Fibroblast of skin of right biceps (primary cell): ENCODE results near the gene WDR53.
"Not testable (repeated sequence)": the region's sequence is repeated elsewhere in the genome, so short reads cannot be mapped to it uniquely, and the experiment has no call there.

Experiments used
- DNase-seq: peaks from one replicate; pipeline ENCODE4 v3.0.0-alpha.2; 2013

The WDR53 gene

DNA sequence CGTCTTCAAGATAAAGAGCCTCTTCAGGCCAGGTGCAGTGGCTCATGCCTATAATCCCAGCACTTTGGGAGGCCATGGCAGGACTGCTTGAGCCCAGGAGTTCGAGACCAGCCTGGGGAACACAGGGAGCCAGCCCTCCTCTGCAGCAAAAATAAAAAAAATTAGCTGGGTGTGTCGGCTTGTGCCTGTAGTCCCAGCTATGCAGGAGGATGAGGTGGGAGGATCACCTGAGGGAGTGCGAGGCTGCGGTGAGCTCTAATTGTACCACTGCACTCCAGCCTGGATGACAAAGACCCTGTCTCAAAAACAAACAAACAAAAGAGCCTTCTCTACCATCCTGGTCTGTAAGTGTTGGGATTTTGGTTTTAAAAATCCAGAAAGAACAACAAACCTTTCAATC lies 11.1 kb downstream of the WDR53 start:
- no peak for DNase-seq

DNA sequence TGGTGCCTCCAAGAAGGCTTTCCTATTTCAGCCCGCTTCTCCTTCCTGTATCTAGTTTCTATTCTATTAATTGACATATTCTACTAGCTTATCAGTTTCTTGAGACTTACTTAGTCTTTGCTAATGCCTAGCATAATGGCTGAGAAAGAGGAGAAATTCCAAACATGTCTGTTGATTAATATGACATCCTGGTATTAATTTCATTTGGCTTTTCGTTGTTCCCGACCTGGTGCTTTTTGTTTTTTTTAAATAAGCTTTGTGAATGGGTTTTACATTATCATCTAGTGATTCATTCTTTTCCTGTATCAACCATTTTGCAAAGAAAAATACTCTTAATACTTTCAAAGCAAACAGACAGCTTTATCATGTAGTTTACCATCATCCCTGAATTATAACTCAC lies 13.1 kb downstream of the WDR53 start:
- DNase-seq: no peak

DNA sequence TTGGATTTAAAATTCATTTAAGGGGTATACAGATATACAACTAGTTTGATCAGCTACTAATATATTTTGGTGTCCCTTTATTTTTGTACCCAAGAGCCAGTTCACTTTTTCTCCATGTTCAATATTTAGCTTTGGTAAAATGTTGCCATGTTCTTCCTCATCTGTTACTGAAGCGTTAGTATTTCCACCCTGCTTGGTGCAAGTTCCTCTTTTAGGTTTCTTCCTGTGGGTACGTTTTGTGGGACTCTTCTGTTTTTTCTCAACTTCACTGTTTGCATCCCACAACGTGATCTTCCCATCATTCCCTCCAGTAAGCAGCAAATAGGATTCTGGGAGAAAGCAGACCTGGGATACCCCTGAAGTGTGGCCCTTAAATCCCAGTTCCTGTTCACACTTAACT lies 14.1 kb downstream of the WDR53 start:
- DNase-seq: no peak

DNA sequence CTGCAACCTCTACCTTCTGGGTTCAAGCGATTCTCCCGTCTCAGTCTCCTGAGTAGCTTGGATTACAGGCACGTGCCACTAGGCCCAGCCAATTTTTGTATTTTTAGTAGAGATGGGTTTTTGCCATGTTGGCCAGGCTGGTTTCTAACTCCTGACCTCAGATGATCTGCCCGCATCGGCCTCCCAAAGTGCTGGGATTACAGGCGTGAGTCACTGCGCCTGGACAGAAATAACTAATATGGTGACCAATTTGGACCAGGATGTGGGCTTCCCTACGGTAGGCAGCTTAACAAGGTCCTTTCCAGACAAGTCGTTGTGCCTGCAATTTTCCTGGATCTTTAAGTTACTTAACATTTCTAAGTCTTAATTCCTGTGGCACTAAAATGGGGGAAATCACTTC lies 14.8 kb downstream of the WDR53 start:
- no peak for DNase-seq

DNA sequence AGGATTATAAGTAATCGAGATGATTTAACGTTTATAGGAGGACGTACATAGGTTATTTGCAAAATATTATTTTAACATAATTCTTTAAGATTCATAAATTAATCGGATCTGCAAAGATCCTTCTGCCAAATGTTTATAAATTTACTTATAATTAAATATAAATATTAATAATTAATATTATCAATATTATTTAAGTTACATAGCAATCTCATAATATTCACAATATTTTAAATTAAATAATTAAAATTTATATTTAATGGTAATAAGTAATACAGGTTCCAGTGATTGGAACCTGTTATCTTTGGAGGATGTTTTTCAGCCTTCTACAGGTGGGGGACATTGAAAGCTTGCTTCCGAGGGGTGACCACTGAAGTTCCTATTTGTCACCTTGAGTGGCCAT lies 16.1 kb downstream of the WDR53 start:
- DNase-seq: no peak

DNA sequence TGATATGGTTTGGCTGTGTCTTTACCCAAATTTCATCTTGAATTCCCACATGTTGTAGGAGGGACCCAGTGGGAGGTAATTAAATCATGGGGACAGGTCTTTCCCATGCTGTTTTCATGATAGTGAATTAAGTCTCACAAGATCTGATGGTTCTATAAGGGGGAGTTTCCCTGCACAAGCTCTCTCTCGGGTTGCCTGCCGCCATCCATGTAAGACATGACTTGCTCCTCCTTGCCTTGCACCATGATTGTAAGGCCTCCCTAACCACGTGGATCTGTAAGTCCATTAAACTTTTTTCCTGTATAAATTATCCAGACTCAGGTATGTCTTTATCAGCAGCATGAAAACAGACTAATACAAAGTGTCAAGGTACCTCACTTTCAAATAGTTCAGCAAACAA lies 18.2 kb downstream of the WDR53 start:
- DNase-seq: not testable (repeated sequence)

DNA sequence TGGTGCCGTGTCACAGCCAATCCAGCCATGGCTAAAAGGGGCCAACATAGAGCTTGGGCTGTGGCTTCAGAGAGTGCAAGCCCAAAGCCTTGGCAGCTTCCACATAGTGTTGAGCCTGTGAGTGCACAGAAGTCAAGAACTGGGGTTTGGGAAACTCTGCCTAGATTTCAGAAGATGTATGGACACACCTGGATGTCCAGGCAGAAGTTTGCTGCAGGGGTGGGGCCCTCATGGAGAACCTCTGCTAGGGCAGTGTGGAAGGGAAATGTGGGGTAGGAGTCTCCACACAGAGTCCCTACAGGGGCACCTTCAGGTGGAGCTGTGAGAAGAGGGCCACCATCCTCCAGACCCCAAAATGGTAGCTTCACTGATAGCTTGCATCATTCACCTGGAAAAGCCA lies 19.0 kb downstream of the WDR53 start:
- DNase-seq: not testable (repeated sequence)

DNA sequence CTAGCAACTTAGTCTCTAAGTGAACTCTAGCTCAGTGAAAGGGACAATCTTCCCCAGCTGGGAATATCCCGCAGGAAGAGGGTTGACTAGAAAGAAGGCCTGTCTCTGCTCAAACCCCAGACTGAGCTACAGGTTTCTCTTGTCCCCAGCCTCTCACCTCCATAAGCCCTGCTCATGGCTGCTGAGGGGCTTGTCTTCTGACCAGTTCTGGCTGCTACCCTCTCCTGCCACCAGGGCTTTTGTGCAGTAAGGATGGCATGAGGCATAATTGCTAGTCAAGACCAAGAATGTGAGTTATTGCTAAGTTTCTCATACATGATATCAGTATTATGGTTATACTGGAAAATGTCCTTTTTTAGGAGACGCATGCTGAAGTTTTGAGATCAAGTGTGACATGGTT lies 21.3 kb downstream of the WDR53 start:
- no peak for DNase-seq

DNA sequence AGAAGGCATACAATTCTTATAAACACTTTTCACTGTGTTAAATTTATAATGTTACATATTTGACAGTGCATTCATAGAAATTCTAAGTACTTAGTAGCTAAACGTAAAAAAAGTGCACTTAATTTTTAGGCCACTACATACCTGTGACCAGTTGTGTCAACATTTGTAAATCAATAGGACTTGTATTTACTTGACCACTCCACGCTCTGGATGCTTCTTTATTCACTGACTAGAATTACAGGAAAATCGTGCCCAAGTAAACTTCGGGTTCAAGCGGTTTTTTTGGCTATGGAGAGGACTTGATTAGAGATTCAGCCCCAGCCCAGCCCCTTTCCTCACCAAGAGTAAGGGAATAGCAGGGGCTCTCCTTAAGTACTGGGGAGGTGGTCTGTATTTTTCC lies 21.8 kb downstream of the WDR53 start:
- DNase-seq: no peak

DNA sequence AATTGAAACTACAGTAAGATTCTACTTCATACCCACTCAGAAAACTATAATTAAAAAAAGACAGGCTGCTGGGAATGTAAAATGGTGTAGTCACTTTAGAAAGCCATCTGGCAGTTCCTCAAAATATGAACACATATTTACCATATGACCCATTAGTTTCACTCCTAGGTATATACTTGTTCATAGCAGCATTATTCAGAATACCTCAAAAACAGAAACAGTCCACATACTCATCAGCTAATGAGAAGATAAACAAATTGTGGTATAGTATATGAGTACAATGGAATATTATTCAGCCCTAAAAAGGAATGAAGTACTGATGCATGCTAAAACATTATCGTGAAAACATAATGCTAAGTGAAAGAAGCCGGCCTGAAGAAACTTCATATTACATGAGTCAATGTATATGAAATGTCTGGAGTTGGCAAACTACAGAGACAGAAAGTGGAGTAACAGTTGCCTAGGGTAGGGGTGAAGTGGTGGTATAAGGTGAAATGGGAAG lies 23.8 kb downstream of the WDR53 start:
- DNase-seq: no peak

DNA sequence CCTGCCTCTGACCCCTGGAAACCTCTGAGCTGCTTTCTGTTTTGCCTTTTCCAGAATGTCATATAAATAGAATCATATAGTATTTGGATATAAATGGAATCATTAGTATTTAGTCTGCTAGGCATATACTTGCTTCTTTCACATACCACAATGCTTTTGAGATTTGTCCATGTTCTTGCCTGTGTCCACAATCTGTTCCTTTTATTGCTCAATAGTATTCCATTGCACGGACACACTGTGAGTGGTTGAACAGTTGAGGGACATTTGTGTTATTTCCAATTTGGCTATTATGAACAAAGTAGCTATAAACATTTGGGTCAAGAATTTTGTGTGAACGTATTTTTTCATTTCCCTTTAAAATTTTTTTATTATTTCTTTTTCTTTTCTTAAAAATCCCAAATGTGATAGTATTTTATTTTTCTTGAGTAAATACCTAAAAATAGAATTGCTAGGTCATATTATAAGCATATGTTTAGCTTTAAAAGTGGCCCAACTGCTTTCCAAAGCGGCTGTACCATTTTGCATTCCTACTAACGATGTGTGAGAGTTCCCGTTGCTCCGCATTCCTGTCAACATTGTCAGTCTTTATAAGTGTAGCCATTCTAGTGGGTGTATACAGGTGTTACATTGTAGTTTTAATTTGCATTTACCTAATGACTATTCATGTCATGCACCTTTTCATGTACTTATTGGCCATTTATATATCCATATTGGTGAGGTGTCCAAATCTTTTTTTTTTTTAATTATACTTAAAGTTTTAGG lies 26.5 kb downstream of the WDR53 start:
- DNase-seq: no peak

DNA sequence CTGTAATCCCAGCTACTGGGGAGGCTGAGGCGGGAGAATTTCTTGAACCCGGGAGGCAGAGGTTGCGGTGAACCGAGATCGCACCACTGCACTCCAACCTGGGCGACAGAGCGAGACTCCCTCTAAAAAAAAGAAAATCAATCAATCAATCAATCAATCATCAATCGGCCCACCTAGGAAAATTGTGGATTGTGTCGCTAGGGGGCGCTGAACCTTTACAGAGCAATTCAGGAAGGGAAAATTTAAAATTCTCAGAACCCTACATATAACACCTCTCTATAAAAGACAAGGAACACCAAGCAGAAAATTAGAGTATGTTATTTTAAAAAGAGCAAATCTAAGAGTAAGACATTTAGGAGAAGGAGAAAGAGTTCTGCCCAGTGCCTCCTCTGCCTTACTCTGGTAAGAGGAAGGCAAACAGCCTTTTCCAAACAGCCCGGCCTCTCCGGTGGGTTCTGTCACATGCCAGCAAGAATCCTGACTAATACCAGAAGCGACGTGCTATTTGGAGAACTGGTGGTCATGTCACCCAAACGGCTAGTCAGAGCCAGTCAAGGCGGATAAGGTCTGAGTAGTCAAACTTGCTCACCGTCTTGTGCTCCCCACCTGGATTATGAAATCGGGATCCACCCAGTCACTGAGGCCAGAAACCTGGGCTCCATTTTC lies 30.9 kb downstream of the WDR53 start:
- peak; percentile 11 for DNase-seq

DNA sequence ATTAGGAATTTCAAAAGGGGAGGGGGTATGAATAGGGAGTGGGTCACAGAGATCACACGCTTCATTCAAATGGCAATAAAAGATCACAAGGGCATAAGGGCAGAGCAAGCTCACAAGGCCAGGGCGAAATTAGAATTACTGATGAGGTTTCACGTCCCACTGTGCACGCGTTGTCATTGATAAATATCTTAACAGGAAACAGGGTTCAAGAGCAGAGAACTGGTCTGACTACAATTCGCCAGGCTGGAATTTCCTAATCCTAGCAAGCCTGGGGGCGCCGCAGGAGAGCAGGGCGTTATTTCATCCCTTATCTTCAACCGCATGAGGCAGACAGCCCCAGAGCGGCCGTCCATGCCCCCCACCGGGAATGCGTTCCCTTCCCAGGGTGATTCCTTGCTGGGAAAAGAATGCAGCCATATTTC lies 35.1 kb downstream of the WDR53 start:
- peak; percentile 11 for DNase-seq

DNA sequence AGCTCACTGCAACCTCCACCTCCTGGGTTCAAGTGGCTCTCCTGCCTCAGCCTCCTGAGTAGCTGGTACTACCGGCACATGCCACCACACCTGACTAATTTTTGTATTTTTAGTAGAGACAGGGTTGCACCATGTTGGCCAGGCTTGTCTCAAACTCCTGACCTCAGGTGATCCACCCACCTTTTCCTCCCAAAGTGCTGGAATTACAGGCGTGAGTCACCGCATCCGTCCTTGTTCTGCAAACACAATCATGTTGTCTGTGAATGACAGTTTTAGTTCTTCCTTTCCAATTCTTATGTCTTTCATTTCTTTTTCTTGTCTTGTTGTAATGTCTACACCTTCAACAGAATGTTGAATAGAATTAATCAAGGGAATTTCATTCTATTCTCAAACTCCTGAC lies 36.9 kb downstream of the WDR53 start:
- DNase-seq: no peak

DNA sequence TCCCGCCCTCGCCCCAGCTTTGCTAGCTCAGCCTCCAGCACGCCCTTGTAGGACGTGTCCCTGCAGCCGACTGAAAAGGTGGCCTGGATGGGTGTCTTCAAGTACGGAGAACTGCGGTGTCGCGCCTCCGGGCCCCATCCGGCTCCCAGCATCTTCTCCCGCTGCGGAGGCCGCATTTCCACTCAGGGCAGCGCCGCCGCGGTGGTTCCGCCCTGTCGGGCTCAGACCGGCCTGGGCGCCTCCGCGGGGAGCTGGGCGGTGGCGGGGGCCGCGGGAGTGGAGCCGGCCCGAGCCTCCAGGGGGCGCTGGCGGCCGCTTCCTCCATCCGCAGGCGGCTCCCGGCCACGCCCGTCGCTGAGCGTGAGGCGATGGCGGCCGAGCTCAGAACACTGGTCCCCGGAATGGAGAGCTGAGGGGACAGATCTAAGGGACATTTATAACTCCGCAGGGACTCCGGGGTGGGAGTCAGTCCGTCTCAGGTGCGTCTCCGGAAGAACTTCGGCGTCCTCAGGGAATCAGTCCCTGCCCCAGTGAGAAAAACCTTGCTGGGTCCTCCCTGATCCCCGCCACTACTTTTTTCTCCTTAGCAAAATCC lies 39.6 kb downstream of the WDR53 start:
- DNase-seq: peak; percentile 72

DNA sequence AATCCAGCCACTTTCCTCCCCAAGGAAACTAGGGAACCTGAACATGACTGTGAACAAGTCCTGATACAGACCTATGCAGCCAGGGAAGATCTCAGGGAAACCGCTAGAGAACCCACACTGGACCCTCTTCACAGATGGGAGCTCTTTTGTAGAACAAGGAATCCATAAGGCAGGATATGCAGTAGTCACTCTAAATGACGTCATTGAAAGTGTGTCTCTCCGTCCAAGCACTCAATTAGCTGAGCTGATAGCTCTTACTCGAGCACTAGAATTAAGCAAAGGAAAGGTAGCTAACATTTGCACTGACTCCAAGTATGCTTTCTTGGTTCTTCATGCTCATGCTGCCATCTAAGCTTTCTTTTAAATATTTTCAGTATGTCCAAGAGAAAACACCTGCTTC lies 43.2 kb downstream of the WDR53 start:
- no peak for DNase-seq

DNA sequence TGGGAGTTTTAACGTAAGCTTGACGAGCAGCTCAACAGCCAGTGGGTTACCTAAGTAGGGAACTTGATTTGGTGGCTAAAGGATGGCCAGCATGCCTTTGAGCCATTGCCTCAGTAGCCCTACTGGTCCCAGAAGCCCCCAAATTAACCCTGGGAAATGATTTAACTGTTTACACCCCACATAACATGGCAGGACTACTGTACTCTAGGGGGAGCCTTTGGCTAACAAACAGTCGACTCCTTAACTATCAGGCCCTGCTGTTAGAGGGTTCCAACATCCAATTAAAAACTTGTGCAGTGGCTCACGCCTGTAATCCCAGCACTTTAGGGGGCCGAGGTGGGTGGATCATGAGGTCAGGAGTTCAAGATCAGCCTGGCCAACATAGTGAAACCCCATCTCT lies 43.8 kb downstream of the WDR53 start:
- DNase-seq: no peak

DNA sequence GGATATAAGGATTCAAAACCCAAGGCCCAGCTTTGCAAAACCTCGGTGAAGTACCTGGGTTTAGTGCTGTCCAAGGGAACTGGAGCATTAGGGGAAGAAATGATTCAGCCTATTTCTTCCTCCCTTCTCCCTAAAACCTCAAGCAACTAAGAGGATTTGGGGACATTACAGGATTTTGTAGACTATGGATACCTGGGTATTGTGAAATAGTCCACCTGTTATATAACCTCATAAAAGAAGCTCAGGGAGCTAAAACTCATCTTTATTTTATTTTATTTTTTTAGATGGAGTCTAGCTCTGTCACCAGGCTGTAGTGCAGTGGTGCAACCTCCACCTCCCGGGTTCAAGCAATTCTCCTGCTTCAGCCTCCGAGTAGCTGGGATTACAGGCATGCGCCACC lies 44.5 kb downstream of the WDR53 start:
- no peak for DNase-seq

DNA sequence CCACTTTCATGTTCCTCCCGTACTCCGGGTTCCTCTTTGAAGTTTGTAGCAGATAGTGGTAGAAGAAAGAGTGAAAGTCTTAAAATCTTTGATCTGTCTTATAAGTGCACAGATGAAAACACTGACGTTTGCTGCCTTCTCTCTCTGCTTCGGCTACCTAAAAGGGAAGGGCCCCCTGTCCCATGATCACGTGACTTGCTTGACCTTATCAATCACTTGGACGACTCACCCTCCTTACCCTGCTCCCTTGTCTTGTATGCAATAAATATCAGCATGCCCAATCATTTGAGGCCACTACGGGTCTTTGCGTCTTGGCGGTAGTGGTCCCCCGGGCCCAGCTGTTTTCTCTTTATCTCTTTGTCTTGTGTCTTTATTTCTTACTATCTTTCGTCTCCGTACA lies 47.1 kb downstream of the WDR53 start:
- DNase-seq: not testable (repeated sequence)

DNA sequence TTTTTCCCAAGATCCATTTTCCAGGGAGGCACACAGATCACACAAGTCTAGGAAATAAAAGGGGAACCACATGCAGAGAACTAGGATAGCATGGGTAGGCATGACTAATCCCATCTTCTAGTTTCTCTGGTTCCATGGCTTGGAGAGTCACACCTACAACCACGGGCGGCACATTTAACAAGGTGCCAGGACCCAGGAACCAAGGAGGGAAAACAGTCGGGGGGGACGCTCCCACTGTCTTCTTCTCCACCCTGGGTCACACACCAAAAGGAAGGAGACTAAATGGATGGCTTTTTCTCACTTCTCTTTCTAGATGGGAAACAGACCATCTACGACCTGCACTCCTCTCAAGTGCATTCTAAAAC lies 48.7 kb downstream of the WDR53 start:
- no peak for DNase-seq

DNA sequence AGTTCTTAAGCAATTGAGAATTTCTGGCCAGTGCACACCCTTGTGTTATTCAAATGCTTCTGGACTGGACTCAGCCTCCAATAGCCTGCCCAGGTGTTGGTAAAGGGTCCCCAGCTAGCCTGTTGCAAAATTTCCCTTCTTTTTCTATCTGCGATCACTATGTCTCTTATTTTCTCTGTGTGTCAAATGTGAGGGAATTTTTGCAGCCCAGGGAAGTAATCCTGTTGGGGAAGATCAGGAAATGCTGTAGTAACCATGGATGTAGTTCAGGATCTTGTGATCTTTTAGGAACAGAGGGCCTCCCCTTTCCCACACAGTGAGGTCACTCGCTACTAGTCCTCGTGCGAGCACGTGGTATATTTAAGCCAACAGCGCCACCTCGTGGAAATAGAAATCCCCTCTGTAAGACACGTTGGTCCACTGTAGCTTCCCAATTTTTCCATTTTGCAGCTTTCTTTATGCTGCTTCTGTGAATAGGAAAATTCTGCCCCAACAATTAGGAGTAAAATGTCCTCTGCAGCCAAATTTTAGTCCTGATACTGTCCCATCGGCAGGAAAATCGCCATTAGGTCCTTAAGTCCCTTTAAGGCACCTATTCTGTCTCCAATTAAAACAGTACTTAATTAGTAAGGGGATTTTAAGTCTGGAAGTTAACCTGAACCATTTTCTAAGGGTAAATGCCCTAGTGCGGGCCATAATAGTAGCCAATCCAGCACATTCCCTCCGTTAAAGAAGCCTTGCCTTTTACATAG lies 49.2 kb downstream of the WDR53 start:
- peak; percentile 55 for DNase-seq

DNA sequence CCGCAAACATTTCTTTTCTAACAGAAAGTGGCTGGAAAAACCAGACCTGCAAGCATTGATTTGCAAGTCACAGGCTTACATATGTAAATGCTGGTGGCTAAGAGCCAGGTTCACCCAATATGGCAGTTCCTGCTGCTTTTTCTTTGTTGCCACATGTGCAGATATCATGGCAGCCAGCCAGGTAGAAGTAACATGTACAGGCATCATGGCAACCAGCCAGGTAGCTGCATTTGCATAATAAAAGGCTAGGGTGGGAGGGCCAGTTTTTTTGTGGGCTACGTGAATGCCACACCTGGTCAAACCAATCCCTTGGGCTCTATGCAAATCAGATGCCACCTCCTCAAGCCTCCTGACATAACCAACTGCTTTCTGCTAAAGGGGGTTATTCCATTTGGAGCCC lies 50.4 kb downstream of the WDR53 start:
- no peak for DNase-seq

DNA sequence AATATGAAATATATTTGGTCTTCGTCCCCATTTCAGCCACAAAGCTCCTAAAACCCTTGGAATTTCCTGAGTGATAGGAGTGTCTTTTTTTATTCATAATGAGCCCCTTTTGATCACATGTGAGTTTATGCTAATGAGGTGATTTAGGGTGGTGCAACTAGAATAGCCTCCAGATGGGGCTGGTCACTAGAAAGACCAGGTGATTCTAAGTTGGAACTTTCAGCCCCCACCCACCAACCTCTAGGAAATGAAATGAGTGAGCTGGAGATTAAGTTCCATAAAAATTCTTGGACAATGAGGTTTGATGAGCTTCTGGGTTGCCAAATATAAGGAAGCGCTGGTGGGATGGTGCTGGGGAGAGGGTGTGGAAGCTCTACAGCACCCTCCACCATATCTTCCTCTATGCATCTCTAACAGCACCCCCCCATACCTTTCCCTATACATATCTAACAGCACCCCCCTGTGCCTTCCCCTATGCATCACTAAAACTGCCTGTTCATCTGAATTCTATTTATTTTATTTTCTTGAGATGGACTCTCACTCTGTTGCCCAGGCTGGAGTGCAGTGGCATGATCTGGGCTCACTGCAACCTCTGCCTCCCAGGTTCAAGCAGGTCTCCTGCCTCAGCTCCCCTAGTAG lies 51.1 kb downstream of the WDR53 start:
- DNase-seq: no peak
